HG02571 (cell line): ENCODE data around the gene ACTG1.
A peak's percentile ranks its signal among the peaks of the same experiment; 100 is the strongest.

ENCODE experiments used
- ATAC-seq: cut with Tn5 transposase; IDR thresholded peaks from one replicate; pipeline ENCODE4 v1.9.1; 2021; ENCODE audit warnings: mild to moderate bottlenecking, moderate library complexity; ENCODE audit not compliant: unreplicated experiment

ACTG1 gene

DNA sequence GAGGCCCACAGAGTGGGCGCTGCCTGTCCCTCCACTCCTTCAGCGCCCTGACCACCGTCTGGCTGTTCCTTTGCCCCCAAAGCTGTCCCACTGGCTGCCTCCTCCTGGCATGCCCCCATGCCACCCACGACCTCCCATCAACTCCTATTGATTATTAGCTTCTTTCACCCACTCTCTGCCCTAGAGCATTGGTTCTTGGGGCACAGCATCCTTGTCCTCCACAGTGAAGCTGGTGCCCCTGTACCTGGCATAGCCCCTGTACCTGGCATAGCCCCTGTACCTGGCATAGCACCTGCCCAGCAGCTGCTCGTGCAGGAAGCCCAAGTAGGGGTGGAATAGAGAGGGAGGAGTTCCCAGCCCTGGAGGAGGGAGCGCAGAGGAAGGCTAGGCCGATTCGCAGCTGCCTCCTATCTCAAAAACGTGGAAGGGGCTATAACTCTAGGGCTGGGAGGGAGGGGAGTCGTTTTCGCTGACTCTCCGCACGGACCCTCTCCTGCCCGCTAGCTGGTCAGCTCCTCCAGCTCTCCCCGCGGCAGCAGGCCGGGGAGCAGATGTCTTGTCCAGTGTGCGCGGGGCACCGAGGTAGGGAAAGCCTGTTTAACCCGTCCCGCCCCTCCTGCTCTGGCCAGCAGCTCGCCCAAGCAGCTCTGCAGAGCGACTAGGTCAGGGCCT, 5.7 kb upstream of the ACTG1 start:
- ATAC-seq = no peak

DNA sequence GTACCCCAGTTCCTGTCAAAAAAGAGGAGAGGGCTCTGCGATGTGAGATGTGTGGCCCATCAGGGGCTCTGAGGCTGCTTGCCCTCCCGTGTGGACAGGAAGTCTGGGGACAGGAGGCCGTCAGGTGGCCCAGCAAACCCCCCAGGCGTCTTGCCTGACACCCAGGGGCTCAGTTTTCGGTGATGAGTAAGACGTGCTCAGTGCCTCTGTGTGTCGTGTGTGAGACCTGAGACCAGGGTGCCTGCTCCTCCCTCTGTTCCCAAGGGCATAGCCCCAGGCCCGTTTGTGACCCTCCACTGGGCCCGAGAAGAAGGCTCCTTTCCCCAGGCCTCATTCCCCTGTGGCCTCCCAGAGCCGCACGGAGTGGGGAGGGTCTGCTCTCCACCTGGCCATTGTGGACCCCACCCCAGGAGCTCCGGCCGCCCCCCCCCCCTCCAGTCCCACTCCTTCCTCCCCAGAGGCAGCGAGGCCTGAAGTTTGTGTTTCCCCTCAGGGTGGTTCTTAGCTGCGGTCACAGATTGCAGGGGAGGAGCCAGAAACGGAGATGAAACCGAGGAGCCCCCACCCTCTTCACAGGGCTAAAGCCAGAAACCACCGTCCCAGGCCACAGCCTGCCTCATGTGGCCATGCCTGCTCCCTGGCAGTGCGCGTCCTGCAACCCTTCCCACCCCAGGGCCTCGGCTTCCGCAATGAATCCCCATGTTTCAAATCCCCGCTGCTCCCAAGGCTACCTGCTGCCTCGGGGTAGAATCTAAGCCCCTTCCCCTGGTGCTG, 4.9 kb upstream of the ACTG1 start:
- ATAC-seq = peak; percentile 27

DNA sequence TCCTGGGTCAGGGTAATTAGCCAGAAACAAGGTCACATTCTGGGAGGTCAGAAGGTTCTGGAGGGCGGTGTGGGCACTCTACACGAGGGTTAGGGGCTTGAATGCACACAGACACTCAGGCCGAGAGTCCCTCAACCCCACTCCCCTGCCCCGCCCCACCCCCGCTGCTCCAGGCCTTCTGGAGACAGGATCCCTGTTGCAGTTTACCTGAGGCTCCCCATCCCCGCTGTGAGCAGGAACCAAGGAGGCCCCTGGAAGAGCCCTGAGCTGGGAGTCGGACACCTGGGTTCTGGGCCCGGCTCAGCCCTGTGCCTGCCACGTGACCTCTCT, 4.4 kb upstream of the ACTG1 start:
- no peak for ATAC-seq

DNA sequence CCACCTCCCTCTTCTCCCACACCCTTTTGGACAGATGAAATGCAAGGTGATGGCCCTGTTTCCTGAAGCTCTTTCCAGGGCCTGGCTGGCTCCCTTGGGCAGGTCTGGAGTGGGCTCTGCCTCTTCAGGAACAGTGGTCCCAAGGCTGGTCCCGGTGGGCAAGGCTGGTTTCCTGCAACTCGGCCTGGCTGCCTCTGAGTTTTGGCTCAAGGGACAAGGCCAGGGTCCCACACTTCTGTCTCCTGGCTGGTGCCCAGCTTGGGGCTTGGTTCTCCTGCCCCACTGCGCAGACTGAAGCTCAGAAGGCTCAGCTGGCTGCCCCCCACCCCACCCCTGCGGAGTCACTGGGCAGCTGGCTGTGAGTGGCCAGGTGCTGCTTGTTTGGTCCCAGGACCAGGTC, 3.8 kb upstream of the ACTG1 start:
- no peak for ATAC-seq

DNA sequence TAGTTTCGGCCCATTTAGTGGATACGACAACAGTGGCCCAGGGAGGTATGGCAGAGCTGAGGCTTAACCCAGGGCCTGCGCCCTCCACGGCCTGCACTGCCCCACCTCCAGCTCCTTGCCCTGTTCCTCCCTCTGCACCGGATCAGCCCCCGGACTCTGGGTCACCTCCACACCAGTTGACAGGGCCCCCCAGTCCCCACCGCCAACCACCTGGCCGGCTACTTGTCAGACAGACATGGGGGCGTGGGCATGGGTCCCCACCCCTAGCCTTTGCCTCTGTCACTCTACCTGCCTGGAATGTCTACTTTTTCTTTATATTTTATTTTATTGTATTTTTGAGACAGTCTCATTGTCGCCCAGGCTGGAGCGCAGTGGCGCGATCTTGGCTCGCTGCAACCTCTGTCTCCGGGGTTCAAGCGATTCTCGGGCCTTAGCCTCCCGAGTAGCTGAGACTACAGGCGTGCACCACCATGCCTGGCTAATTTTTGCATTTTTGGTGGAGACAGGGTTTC, 3.0 kb upstream of the ACTG1 start:
- ATAC-seq = no peak

DNA sequence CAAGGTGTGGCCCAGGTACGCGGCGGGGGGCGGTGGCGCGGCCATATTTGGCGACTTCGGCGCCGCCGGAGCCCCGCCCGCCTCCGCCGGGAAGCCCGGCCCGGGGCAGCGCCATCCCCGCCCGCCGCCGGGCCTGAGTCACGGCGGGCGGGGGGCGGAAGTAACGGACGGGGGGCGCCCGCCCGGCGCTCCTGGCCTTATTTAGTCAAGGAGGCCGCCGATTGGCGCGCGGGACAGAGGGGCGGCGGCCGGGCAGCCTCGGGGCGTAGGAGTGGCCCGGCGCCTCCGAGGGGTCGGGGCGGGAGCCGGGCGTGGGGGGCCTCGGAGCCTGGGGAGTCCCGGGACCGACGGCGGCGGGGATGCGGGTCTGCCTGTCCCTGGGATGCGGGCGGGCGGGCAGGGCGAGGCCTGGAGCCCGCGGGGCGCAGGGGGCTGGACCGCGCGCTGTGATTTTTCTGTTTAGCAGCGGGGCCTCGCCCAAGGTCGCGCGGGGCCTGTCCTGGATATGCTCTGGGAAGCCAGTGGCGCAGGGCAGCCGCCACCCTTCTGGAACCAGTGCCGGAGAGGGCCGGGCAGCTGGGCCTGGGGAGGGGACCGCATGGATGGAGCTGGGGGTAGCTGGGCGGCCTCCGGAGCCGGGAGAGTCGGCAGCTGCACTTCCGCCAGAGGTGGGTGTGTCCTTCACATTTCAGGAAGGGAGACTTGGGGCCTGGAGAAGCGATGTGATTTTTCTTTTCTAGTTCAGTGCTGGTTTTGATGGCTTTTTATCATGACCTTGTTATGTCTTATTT, 2.3 kb upstream of the ACTG1 start:
- ATAC-seq = no peak

DNA sequence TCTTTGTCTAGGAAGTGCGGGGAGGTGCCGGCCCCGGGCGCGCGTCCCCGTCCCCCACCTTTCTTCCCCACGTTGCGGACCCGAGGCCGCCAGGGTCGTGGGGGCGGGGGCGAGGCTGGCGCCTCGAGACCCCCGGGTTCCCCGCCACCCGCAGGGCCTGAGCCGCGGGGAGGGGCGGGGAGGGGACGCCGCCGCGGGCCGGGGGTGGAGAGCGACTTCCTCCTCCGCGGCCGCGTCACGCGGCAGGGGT, 1.8 kb upstream of the ACTG1 start:
- no peak for ATAC-seq

DNA sequence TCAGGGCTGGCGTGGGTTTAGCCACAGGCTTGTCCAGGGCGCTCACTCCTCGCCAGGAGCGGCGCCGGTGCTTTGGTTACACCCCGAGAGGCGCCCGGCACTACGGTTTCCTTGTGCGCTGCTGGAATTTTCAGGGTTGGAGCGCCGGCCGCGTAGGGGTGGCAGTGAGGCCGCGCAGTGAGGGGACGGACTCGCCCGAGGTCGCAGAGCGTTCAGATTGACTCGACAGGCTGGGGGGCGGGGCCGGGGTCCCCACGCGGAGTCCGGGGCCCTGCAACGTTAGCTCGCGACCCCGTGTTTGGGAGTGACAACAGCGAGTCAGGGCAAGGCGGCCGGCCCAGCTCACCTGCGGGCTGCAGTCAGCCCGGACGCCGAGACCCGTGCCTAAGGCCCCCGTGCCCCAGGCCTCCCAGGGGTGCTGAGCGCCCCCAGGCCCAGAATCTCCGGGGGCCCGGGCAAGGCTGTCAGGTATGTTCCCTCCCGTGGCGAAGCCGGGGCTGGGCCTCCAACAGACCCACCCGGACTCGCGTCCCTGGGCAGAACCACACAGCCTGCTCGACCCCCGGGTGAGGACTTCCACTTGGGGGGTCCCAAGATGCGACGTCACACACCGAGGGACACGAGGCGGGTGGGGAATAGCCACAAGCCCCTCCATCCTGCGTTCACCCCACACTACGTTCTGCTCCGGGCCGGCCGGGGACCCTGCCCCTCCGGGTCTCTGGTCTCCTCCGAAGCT, 1.3 kb upstream of the ACTG1 start:
- no peak for ATAC-seq

DNA sequence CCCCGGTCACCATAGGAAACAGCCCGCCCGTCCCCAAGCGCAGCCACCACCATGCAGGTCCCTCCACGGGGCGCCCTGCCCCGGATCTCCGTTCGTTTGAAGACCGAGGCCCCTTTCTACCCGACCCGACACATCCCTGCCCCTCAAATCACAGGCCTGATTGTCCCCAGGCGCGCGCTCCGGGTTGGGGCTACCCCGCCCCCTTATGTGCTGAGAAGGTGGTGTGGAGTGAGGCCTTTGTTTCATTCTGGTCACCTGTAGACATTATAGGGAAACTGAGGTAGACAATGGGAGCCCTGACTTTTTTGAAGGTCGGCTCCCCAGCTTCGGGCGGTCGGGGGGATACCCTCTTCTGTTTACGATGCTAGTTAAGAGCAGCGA, 763 bp upstream of the ACTG1 start:
- ATAC-seq = no peak

DNA sequence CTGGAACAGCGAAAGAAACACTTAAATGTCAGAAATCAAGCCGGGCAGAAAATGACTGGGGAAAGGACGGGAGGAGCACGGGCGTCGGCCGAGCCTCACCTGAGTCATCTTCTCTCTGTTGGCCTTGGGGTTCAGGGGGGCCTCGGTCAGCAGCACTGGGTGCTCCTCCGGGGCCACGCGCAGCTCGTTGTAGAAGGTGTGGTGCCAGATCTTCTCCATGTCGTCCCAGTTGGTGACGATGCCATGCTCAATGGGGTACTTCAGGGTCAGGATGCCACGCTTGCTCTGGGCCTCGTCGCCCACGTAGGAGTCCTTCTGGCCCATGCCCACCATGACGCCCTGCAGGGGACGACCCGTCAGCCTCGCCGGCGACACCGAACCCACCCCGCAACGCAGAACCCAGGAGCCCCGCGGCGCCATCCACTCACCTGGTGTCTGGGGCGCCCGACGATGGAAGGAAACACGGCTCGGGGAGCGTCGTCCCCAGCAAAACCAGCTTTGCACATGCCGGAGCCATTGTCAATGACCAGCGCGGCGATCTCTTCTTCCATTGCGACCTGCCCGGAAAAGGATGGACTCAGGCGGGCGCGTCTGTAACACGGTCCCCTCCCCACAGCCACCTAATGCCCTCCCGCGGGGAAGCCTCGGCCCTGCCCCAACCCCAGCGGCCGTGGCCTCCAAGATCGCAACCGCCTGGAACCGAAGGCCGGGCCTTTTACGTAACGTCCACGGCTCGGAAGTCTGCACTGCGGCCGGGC, 616 bp downstream of the ACTG1 start:
- peak; percentile 1 for ATAC-seq

DNA sequence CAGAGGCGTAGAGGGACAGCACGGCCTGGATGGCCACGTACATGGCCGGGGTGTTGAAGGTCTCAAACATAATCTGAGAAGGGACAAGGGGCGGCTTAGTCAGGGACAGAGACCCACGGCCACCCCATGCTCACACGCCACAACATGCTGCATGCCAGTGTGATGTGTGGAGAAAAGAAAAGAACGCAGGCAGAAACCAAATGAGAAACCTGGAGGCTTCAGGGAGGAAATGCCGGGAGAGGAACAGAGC, 1.1 kb downstream of the ACTG1 start:
- ATAC-seq = no peak

DNA sequence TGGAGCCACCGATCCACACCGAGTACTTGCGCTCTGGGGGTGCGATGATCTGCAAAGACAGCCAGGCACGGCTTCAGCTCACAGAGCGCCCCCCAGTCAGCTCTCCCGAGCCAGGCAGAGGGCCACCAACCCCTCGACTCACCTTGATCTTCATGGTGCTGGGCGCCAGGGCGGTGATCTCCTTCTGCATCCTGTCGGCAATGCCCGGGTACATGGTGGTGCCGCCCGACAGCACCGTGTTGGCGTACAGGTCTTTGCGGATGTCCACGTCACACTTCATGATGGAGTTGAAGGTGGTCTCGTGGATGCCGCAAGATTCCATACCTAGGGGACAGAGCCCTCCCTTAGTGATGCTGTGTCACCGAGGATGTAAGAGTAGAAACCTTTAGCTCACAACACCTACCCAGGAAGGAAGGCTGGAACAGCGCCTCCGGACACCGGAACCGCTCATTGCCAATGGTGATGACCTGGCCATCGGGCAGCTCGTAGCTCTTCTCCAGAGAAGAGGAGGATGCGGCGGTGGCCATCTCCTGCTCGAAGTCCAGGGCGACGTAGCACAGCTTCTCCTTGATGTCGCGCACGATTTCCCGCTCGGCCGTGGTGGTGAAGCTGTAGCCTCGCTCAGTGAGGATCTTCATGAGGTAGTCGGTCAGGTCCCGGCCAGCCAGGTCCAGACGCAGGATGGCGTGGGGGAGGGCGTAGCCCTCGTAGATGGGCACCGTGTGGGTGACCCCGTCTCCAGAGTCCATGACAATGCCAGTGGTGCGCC, 1.6 kb downstream of the ACTG1 start:
- ATAC-seq = no peak

DNA sequence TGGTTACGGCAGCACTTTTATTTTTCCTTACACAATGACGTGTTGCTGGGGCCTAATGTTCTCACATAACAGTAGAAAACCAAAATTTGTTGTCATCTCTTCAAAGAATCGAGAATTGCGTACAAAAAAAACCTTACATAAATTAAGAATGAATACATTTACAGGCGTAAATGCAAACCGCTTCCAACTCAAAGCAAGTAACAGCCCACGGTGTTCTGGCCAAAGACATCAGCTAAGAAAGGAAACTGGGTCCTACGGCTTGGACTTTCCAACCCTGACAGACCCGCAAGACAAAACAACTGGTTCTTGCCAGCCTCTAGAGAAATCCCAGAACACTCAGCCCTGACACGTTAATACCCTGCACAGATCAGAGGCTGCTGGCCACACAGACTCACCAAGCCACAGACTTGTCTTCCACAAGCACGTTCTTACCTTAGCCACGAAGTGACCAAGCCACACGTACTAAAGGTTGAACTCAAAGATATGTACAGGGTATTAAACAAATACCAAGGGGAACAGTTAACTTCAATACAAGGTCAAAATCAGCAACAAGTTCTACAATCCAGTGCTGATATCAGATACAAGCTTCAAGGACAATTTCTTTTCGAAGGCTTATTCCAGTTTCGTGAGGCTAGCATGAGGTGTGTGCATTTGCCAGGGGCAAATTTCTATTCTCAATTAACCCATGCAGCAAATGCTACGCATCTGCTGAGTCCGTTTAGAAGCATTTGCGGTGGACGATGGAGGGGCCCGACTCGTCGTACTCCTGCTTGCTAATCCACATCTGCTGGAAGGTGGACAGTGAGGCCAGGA, 2.4 kb downstream of the ACTG1 start:
- no peak for ATAC-seq

DNA sequence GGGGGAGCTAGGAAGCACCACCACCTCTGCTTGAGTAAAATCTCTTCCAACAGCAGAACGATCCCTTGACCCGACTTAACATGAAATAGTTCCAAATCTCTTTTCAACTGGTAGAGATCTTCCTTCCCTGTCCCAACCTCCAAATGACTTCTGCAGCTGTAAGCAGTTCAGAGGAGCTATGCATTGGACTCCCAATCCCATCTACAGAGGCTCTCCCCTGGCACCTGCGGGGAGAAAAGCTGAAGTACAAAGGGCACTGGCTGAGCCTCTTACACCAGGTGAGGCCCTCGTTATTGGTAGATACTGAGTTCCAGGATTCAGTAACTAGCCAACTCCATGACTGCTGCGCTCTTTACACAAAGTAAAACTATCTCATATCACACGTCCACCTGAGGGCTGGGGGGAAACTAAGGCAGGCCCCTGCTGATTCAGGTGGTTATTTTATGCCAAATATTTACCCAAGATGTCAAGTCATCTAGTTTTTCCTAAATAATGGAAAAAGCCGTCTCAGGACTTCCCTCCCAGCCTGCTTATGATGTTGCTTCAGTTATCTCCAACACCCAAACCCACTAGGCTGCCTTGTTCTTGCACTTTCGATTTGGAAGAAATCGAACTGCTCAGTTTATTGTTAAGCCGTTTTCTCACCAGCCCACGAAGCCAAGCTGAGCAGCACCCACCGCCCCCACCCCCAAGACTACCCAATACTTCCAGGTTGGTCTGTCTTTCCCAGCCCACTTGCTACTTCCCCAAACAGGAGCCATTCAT, 3.2 kb downstream of the ACTG1 start:
- ATAC-seq = no peak

DNA sequence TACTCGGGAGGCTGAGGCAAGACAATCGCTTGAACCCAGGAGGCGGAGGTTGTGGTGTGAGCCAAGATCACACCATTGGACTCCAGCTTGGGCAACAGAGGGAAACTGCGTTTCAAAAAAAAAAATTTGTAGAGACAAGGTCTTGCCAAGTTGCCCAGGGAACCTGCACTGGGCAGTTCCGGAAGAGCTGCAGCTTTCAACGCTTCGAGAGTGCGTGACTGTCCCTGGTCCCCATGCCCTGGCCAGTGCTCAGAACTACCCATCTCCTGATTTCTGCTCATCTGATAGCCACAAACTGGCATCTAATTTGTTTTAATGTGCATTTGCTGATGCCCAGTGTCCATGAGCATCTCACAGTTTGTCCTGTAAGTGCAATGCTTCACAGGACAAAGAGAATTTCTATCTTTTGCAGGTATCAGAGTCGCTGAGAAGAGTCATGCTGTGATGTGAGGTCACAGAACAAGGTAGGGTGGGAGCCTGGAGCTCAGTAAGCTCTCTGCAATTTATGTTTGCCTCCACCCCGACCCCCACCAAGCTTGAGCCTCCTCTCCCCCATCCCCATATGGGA, 3.9 kb downstream of the ACTG1 start:
- no peak for ATAC-seq

DNA sequence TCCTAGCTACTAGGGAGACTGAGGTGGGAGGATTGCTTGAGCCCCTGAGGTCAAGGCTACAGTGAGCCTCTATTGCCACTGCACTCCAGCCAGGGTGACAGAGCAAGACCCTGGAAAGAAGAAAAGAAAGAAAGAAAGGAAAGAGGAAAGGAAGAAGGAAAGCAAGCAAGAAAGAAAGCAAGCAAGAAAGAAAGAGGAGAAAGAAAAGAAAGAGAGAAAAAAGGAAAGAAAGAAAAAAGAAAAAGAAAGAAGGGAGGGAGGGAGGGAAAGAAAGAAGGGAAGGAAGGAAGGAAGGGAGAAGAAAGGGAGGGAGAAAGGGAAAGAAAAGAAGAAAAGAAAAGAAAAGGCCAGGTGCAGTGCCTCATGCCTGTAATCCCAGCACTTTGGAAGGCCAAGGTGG, 9.0 kb downstream of the ACTG1 start:
- no peak for ATAC-seq

DNA sequence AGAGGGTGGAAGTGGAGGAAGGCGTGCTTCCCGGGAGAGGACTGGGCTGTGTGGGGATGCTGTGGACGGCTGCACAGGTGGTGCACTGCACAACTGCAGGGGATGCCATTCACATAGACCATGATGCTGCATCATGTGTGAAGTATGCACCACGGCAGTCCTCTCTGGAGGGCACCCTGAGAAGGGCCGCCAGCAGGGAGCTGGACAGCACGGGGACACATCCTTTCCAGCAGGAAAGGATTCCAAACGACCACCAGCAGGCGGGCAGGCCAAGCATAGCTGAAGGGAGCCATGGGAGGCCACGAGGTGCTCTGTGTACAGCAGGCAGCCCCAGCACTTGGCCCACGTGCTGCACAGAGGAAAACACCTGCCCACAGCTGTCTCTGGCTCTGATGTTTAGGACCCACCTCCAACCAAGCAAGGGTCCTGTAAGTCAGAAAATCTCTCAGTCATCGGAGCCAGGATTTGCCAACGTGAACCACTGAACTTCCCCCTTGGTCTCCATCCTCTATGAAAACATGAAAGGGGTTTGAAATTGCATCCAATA, 10.1 kb downstream of the ACTG1 start:
- no peak for ATAC-seq

DNA sequence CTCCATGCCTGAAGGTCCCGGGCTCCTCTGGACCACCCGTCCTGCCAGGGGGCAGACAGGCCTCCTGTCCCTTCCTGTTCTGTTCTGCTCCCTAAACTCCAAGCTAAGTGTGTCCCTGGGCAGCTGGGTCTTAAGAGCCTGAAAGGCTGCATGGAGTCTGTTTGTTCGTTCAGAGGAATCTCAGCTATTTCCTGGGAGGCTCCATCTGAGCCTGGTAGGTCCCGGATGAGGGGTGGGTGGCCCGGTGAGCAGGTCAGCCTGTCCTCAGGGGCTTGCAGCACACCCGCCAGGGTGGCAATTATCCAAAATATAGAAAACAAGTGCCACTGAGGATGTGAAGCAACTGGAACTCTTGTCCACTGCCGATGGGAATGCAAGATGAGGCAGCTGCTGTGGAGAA, 12.6 kb downstream of the ACTG1 start:
- ATAC-seq = no peak
